Right lobe of liver (tissue), 4 donors: ENCODE data around the gene AHDC1.

Source experiments
- CTCF ChIP-seq, 4 donors: fragments of 200-600 bp in 3 of 4; fragments of 450-650 bp in 1 of 4; IDR thresholded peaks; one replicate each; pipeline versions ENCODE4 v1.5.1 to v1.8.0; 2016 to 2022; ENCODE audit warnings: antibody characterized with exemption in 4 of 4, mild to moderate bottlenecking in 2 of 4
- POLR2A ChIP-seq: fragments of 450-650 bp; IDR thresholded peaks from one replicate; pipeline ENCODE4 v1.6.1; 2017; ENCODE audit warnings: antibody characterized with exemption, mild to moderate bottlenecking
- donor health status: DM: no; HTN: no; CAD: no.
- donor health status: DM: no; HTN: no; CAD: no.
- donor health status: DM: no; HTN: yes; CAD: no.

GRCh38 chr1:27591622-27592021, 12.3 kb downstream of the AHDC1 start:
- TF ChIP-seq CTCF (IDR thresholded peaks at IDR 0.05) (no peak), POLR2A (no peak)
